Measurements from ENCODE around the gene USHBP1.

GRCh38 chr19:17293605-17294004, 29.1 kb upstream of the USHBP1 start:
- TF ChIP-seq CTCF (IDR thresholded peaks at IDR 0.05; ENCODE audit: low read length) (no peak), EZH2 (optimal IDR thresholded peaks at IDR 0.05; ENCODE audit: low read depth, low read length) (no peak)
